IMR-90 (cell line): ENCODE measurements around the gene FEN1. TPM values are rescaled to one million over a fixed set of nuclear protein-coding genes. Genes with fewer than 3 reads are reported as not detected.

ENCODE experiments used
- ATAC-seq: fragments of 200-7000 bp; cut with Tn5 transposase; 2 replicates; pipeline ENCODE4 v1.9.1; 2020; ENCODE audit warnings: low read depth, mild to moderate bottlenecking, moderate library complexity
- BruUV-seq: library from RNA; stranded (reverse); fragments of 400-500 nt; replicated peaks from 2 replicates; lab custom pipeline; 2021; lab: Mats Ljungman, UMichigan
- CTCF ChIA-PET: fragments of 300-600 bp; formaldehyde crosslinking; extraction: SDS; loops from one replicate; lab custom pipeline; 2021; ENCODE audit warnings: antibody characterized with exemption; lab: Yijun Ruan, JAX
- POLR2A ChIA-PET: fragments of 300-600 bp; sonication (Branson Sonifier 250); formaldehyde crosslinking; loops from one replicate; lab custom pipeline; 2022; ENCODE audit warnings: antibody characterized with exemption; ENCODE audit not compliant: unreplicated experiment; lab: Charles Lee
- DNase-seq: peaks from one replicate; pipeline ENCODE4 v3.0.0; 2013
- H2AFZ ChIP-seq: replicated peaks from 2 replicates; pipeline ENCODE3; 2013; ENCODE audit warnings: low read length, mild to moderate bottlenecking; ENCODE audit not compliant: poor library complexity
- H2AK5ac ChIP-seq: 2 replicates; pipeline ENCODE4 v1.6.1; 2013; ENCODE audit warnings: low read depth, low read length, inconsistent platforms
- H2AK9ac ChIP-seq: replicated peaks from 2 replicates; pipeline ENCODE3; 2013; ENCODE audit warnings: mild to moderate bottlenecking, low read depth, low read length, moderate library complexity; ENCODE audit not compliant: poor library complexity
- H2BK120ac ChIP-seq: 2 replicates; pipeline ENCODE4 v1.6.1; 2013; ENCODE audit warnings: low read depth, low read length, inconsistent platforms
- H2BK15ac ChIP-seq: 3 replicates; pipeline ENCODE4 v1.6.1; 2013; ENCODE audit warnings: low read depth, low read length, inconsistent platforms
- H2BK20ac ChIP-seq: 2 replicates; pipeline ENCODE4 v1.6.1; 2013; ENCODE audit warnings: low read depth, mild to moderate bottlenecking, inconsistent platforms, low read length, moderate library complexity
- H2BK5ac ChIP-seq: 2 replicates; pipeline ENCODE4 v1.6.1; 2013; ENCODE audit warnings: mild to moderate bottlenecking, low read depth, low read length, inconsistent platforms; ENCODE audit not compliant: poor library complexity, severe bottlenecking
- H3K14ac ChIP-seq: replicated peaks from 2 replicates; pipeline ENCODE4 v1.6.1; 2013; ENCODE audit warnings: low read depth, low read length, inconsistent platforms
- H3K18ac ChIP-seq: 2 replicates; pipeline ENCODE4 v1.6.1; 2013; ENCODE audit warnings: low read depth, low read length, control low read depth
- H3K23ac ChIP-seq: 2 replicates; pipeline ENCODE4 v1.6.1; 2013; ENCODE audit warnings: low read depth, low read length, inconsistent platforms
- H3K27ac ChIP-seq: 2 replicates; pipeline ENCODE4 v1.5.1; 2013; ENCODE audit warnings: mild to moderate bottlenecking, control low read depth, low read length; ENCODE audit not compliant: insufficient read depth
- H3K27me3 ChIP-seq: 2 replicates; pipeline ENCODE4 v1.6.1; 2013; ENCODE audit warnings: low read length; ENCODE audit not compliant: control insufficient read depth, insufficient read depth
- H3K36me3 ChIP-seq: 2 replicates; pipeline ENCODE4 v1.6.1; 2013; ENCODE audit warnings: low read length, mixed read lengths; ENCODE audit not compliant: control insufficient read depth, insufficient read depth
- H3K4ac ChIP-seq: 2 replicates; pipeline ENCODE4 v1.6.1; 2013; ENCODE audit warnings: low read depth, low read length, inconsistent platforms
- H3K4me1 ChIP-seq: 2 replicates; pipeline ENCODE4 v1.6.1; 2013; ENCODE audit warnings: low read length, mixed read lengths; ENCODE audit not compliant: control insufficient read depth, insufficient read depth
- H3K4me2 ChIP-seq: 2 replicates; pipeline ENCODE4 v1.6.1; 2013; ENCODE audit warnings: low read depth, mild to moderate bottlenecking, control low read depth, low read length, moderate library complexity
- H3K4me3 ChIP-seq: 2 replicates; pipeline ENCODE4 v1.5.1; 2013; ENCODE audit warnings: low read depth, mild to moderate bottlenecking, control low read depth, low read length, moderate library complexity; ENCODE audit not compliant: insufficient read depth
- H3K56ac ChIP-seq: 2 replicates; pipeline ENCODE4 v1.6.1; 2013; ENCODE audit warnings: low read length, inconsistent platforms; ENCODE audit not compliant: insufficient read depth; ENCODE audit errors: extremely low read depth
- H3K79me1 ChIP-seq, 2 experiments: 2 replicates each; pipeline ENCODE4 v1.6.1; 2013; ENCODE audit warnings: low read length in 2 of 2, inconsistent platforms in 1 of 2, low read depth in 1 of 2
- H3K9ac ChIP-seq: 2 replicates; pipeline ENCODE4 v1.6.1; 2013; ENCODE audit warnings: low read depth, low read length, control low read depth
- H3K9me1 ChIP-seq: 2 replicates; pipeline ENCODE4 v1.6.1; 2013; ENCODE audit warnings: low read length, inconsistent platforms; ENCODE audit not compliant: insufficient read depth
- H3K9me3 ChIP-seq: 2 replicates; pipeline ENCODE4 v1.6.1; 2013; ENCODE audit warnings: low read length; ENCODE audit not compliant: control insufficient read depth, insufficient read depth
- H4K20me1 ChIP-seq: 2 replicates; pipeline ENCODE4 v1.6.1; 2013; ENCODE audit warnings: low read length, inconsistent platforms; ENCODE audit not compliant: insufficient read depth
- H4K5ac ChIP-seq: 2 replicates; pipeline ENCODE4 v1.6.1; 2013; ENCODE audit warnings: mild to moderate bottlenecking, low read depth, low read length, control low read depth
- H4K8ac ChIP-seq, 2 experiments: 2 replicates each; pipeline ENCODE4 v1.6.1; 2013; ENCODE audit warnings: low read depth in 2 of 2, low read length in 2 of 2, control low read depth in 1 of 2, inconsistent platforms in 1 of 2
- H4K91ac ChIP-seq: 2 replicates; pipeline ENCODE4 v1.6.1; 2013; ENCODE audit warnings: low read depth, low read length, inconsistent platforms; ENCODE audit not compliant: insufficient read depth
- CEBPB ChIP-seq: IDR thresholded peaks from 2 replicates; pipeline ENCODE4 v1.6.1; 2012; ENCODE audit warnings: low read depth, low read length, improper control_type of control experiment
- MAZ ChIP-seq: IDR thresholded peaks from 2 replicates; pipeline ENCODE4 v1.6.1; 2012; ENCODE audit warnings: low read depth, mild to moderate bottlenecking, low read length, improper control_type of control experiment, moderate library complexity, borderline replicate concordance
- POLR2A ChIP-seq: IDR thresholded peaks from 2 replicates; pipeline ENCODE4 v1.6.1; 2012; ENCODE audit warnings: mild to moderate bottlenecking, low read depth, low read length
- RFX5 ChIP-seq: IDR thresholded peaks from 2 replicates; pipeline ENCODE4 v1.8.0; 2012; ENCODE audit warnings: low read depth, mild to moderate bottlenecking, low read length, moderate library complexity
- WGBS, 2 experiments: methylation state at CpG; one replicate each; pipeline versions ENCODE4 v1.1.5 to v1.1.7; 2013; ENCODE audit warnings: missing lambda C conversion rate in 2 of 2; ENCODE audit not compliant: insufficient read length in 1 of 2; ENCODE audit errors: extremely low coverage in 2 of 2; 5-methylcytosine and 5-hydroxymethylcytosine counted together
- dilution Hi-C: fragments of 300-500 bp; cut with HindIII; formaldehyde crosslinking; loops from one replicate; pipeline ENCODE4 v1.14.3; 2018; ENCODE audit warnings: low sequenced_read_pairs; ENCODE audit not compliant: unreplicated experiment
- in situ Hi-C: fragments of 300-500 bp; cut with MboI; formaldehyde crosslinking; loops from 3 replicates; pipeline ENCODE4 v1.14.3; 2019; ENCODE audit warnings: low sequenced_read_pairs, inconsistent platforms, mixed read lengths
- intact Hi-C: fragments of 100-400 bp; cut with micrococcal nuclease; formaldehyde crosslinking; loops from 2 replicates; pipeline ENCODE4 v1.10.0; 2022
- polyA plus RNA-seq, 3 experiments: library from polyadenylated mRNA; depleted of rRNA; stranded (reverse); fragments of >200 nt; gene quantifications; 2 replicates each; pipeline ENCODE4 v1.2.3, GENCODE V29; 2012; ENCODE audit warnings: low replicate concordance in 1 of 3
- total RNA-seq: library from RNA; depleted of rRNA; stranded (reverse); fragments of >200 nt; gene quantifications from 2 replicates; pipeline ENCODE4 v1.2.3, GENCODE V29; 2012

Gene FEN1
- total and polyA plus RNA-seq, 2 of the 4 experiments (the other 2 are of a cell fraction) = 23.0 to 41.9 TPM

GRCh38 chr11:61762798-61763197, 29.9 kb upstream of the FEN1 start:
- H4K20me1 ChIP-seq = no peaks in the 10 kb centered on the region
- ChIA-PET CTCF (no interaction called here), POLR2A (no interaction called here)
- DNase-seq = no peak
- no peaks in the 10 kb centered on the region for H3K9me3 ChIP-seq
- TF ChIP-seq RFX5 (no peak), POLR2A (no peak), MAZ (no peak), CEBPB (no peak)
- no peak overlapping the region for H3K4me3 ChIP-seq
- WGBS, 2 experiments = no CpG with 5 or more reads among the region's 15 CpGs
- no peak overlapping the region; the same call in 1 of the 2 replicates for H2AK5ac ChIP-seq
- H2BK20ac ChIP-seq = no peak overlapping the region
- intact Hi-C loops = no loop called here
- H3K9ac ChIP-seq = no peak overlapping the region
- H2BK120ac ChIP-seq = no peak overlapping the region
- no peak overlapping the region for H3K4me2 ChIP-seq
- no peak overlapping the region for H3K4ac ChIP-seq
- no peaks in the 10 kb centered on the region for H3K9me1 ChIP-seq
- H4K8ac ChIP-seq = no peak overlapping the region
- in situ Hi-C loops = no loop called here
- no peak overlapping the region for H2AFZ ChIP-seq
- H3K56ac ChIP-seq = no peak overlapping the region
- no TSS peak for BruUV-seq
- no peaks in the 10 kb centered on the region for H3K79me1 ChIP-seq
- H3K23ac ChIP-seq = no peak overlapping the region
- H3K27ac ChIP-seq = no peak overlapping the region
- dilution Hi-C loops = no loop called here
- no peak overlapping the region for H2BK5ac ChIP-seq
- no peak overlapping the region for H3K14ac ChIP-seq
- H2AK9ac ChIP-seq = no peak overlapping the region
- no peak overlapping the region for H2BK15ac ChIP-seq
- ATAC-seq = no peak
- no peaks in the 10 kb centered on the region; the same call in none of the 2 replicates for H3K4me1 ChIP-seq
- H4K91ac ChIP-seq = no peak overlapping the region
- no peak overlapping the region for H4K5ac ChIP-seq
- no peak overlapping the region for H3K18ac ChIP-seq
- no peaks in the 10 kb centered on the region; the same call in 1 of the 2 replicates for H3K27me3 ChIP-seq
- H3K36me3 ChIP-seq = no peaks in the 10 kb centered on the region
